Pancreas (tissue), 10 donors: ENCODE data around the gene A2ML1. TPM values are rescaled to one million over a fixed set of nuclear protein-coding genes. Genes with fewer than 3 reads are reported as not detected.
"Not testable (repeated sequence)": the region's sequence is repeated elsewhere in the genome, so short reads cannot be mapped to it uniquely, and the experiment has no call there.

ENCODE experiments used
- ATAC-seq, 4 donors: fragments of 200-7000 bp; cut with Tn5 transposase; one replicate each; pipeline versions ENCODE4 v1.8.0 to v1.9.1; 2020; ENCODE audit warnings: mild to moderate bottlenecking in 4 of 4, moderate library complexity in 4 of 4
- DNase-seq, 6 donors: peaks; one replicate each; pipeline ENCODE4 v3.0.0-alpha.2; 2020
- FAIRE-seq: peaks from 2 replicates; lab custom pipeline; 2012; peaks lifted over from hg19 to GRCh38; lab: Jason Lieb, UNC
- H3K27ac ChIP-seq, 4 donors: fragments of 200-600 bp; sonication (generic); 1 replicate in 3 of 4; 2 replicates in 1 of 4; pipeline versions ENCODE4 v1.5.0 to v1.8.0; 2020
- H3K27me3 ChIP-seq, 4 donors: fragments of 200-600 bp; one replicate each; pipeline ENCODE4 v1.8.0; 2021
- H3K36me3 ChIP-seq, 3 donors: fragments of 200-600 bp; sonication (generic) in 1 of 3; one replicate each; pipeline versions ENCODE4 v1.5.0 to v1.8.0; 2020 to 2021
- H3K4me1 ChIP-seq, 3 donors: fragments of 200-600 bp; one replicate each; pipeline ENCODE4 v1.8.0; 2021
- H3K4me3 ChIP-seq, 4 donors: fragments of 200-600 bp; sonication (generic) in 2 of 4; one replicate each; pipeline versions ENCODE4 v1.5.0 to v1.8.0; 2020 to 2021
- H3K9me3 ChIP-seq, 4 donors: fragments of 200-600 bp; one replicate each; pipeline ENCODE4 v1.8.0; 2021
- WGBS, 2 donors: extraction: QIAGEN DNeasy Blood & Tissue Kit; methylation state at CpG; one replicate each; pipeline ENCODE4 v1.1.7; 2013; 5-methylcytosine and 5-hydroxymethylcytosine counted together
- intact Hi-C, 3 donors: fragments of 100-400 bp; cut with DNase I; formaldehyde crosslinking; loops; one replicate each; pipeline versions ENCODE4 v1.11.1 to v1.14.2; 2022
- polyA plus RNA-seq, 2 donors: library from polyadenylated mRNA; stranded (reverse); fragments of 200-250 nt; gene quantifications; one replicate each; pipeline ENCODE4 v1.2.3, GENCODE V29; 2013
- total RNA-seq, 6 donors: library from RNA; stranded (reverse); fragmentation: NEBNext Ultra II Directional in 4 of 6; extraction: Animal tissue kit (Norgen Biotek cat#: 25700) in 4 of 6; gene quantifications; one replicate each; pipeline versions ENCODE4 v1.2.1 to v1.2.4, GENCODE V29; 2021 to 2023
- TF ChIP-seq, protein P1 (sequence below), 4 donors: fragments of 200-600 bp; sonication (generic) in 3 of 4; IDR thresholded peaks; one replicate each; pipeline versions ENCODE4 v1.5.0 to v1.8.0; 2021; ENCODE audit warnings: antibody characterized with exemption in 4 of 4
- donor health status: healthy with polysubstance abuse.
- donor health status: DM: no; HTN: no; CAD: no; lungs with moderate emphysema.
- donor health status: DM: no; HTN: no; CAD: no.
- donor health status: control.
- donor health status: control.
- donor health status: Bipolar disorder and iron deficiency.
- donor health status: DM: yes; HTN: yes; CAD: no.
- donor health status: DM: no; HTN: no; CAD: no.
- donor health status: DM: no; HTN: no; CAD: no.
- donor health status: DM: yes; HTN: yes; CAD: no.

A2ML1 gene
- total and polyA plus RNA-seq, 8 donors = 0.05 to 0.08 TPM; not detected in 6

DNA sequence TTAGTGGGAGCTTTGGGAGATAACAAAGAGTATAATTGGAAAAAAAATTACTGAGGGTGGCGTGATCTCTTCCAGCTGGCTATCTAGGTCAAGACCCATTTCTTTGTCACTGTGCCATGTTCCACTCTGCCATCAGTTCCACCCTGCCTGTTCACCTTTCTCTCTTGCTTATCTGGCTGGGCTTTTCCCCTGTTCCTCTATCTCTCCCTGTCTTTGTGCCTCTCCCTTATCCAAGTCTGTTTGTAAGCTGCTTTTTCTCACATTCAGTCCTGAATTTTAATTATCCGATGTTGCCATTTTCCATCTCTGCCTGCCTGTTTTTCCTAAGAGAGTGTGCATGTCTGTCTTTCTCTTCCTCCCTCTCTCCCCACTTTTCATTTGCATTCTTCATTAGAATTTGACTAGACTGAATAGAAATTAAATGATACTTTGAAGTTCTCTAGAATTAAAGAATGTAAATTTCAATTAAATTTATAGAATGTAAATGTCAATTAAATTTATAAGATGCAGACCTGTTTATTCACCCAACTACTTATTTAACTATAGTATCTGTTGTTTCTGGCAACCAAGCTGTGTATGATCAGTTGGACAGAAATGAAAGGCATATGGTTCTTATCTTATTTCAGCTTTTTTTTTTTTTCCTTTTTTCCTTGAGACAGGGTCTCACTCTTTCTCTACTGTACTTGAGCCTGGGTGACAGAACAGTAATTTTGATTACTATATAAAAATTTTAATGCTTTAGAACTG, 40.9 kb upstream of the A2ML1 start:
- TF ChIP-seq, protein P1, sequence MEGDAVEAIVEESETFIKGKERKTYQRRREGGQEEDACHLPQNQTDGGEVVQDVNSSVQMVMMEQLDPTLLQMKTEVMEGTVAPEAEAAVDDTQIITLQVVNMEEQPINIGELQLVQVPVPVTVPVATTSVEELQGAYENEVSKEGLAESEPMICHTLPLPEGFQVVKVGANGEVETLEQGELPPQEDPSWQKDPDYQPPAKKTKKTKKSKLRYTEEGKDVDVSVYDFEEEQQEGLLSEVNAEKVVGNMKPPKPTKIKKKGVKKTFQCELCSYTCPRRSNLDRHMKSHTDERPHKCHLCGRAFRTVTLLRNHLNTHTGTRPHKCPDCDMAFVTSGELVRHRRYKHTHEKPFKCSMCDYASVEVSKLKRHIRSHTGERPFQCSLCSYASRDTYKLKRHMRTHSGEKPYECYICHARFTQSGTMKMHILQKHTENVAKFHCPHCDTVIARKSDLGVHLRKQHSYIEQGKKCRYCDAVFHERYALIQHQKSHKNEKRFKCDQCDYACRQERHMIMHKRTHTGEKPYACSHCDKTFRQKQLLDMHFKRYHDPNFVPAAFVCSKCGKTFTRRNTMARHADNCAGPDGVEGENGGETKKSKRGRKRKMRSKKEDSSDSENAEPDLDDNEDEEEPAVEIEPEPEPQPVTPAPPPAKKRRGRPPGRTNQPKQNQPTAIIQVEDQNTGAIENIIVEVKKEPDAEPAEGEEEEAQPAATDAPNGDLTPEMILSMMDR (IDR thresholded peaks at IDR 0.05) = no peak
- Histone ChIP-seq H3K27ac (no peak overlapping the region), H3K4me1 (peaks cover 0 to 4% (median 4%) of the 10 kb centered on the region in 3 donors), H3K4me3 (no peak overlapping the region), H3K9me3 (no peaks in the 10 kb centered on the region), H3K27me3 (no peaks in the 10 kb centered on the region), H3K36me3 (no peaks in the 10 kb centered on the region)
- intact Hi-C loops = no loop called here
- 41 to 43% methylated on average over 2 of the region's 2 CpGs for WGBS, 2 donors
- FAIRE-seq = no peak
- peak in 1 of 4 donors; percentile 52 for ATAC-seq
- no peak for DNase-seq

DNA sequence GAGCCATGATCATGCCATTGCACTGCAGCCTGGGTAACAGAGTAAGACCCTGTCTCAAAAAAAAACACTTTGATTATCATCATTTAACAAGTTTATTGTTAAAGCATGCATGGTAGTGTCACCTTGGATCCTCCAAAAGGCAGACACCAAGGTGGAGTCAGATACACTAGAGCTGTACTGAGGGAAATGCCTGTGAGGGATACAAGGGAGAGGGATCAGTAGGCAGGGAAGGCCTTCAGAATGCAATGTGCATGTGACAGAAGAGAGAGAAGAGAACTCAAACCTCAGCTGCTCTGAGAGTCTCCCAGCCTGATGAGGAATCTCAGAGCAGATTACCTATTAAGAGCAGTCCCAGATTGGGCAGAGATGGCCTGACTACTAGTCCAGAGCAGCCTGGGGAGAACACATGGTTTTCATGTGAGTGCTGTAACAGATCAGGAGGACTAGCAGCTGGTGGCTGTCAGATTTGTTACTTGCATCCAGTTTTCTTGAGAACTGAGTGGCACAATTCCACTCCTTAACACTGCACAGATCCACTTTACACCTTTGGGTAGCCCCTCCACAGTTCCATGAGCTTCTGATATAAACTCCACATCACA, 38.0 kb upstream of the A2ML1 start:
- ATAC-seq (no peak), DNase-seq (no peak), FAIRE-seq (no peak)
- intact Hi-C loops = no loop called here
- no peaks in the 10 kb centered on the region for H3K27me3 ChIP-seq
- no peaks in the 10 kb centered on the region for H3K36me3 ChIP-seq
- TF ChIP-seq, protein P1 (IDR thresholded peaks at IDR 0.05) = no peak
- H3K27ac ChIP-seq = no peak overlapping the region
- no peaks in the 10 kb centered on the region for H3K9me3 ChIP-seq
- H3K4me1 ChIP-seq = peaks cover 0 to 4% (median 4%) of the 10 kb centered on the region in 3 donors
- H3K4me3 ChIP-seq = no peak overlapping the region

DNA sequence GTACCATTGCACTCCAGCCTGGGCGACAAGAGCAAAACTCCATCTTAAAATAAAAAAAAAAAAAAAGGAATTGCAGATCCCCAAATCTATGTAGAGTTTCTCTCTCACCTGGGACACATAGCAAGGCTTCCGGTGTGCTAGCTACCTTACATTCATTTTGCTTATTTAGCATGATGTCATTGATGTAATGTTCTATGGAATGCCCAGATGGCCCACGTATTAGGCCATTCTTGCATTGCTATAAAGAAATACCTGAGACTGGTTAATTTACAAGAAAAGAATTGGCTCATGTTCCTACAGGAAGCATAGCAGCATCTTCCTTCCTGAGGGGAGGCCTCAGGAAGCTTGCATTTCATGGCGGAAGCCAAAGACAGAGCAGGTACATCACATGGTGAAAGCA, 36.9 kb upstream of the A2ML1 start:
- no peaks in the 10 kb centered on the region for H3K27me3 ChIP-seq
- intact Hi-C loops = no loop called here
- ATAC-seq = no peak
- no peaks in the 10 kb centered on the region for H3K36me3 ChIP-seq
- TF ChIP-seq, protein P1 (IDR thresholded peaks at IDR 0.05) = no peak
- DNase-seq = no peak
- no peak for FAIRE-seq
- H3K4me1 ChIP-seq = peaks cover 0 to 4% (median 4%) of the 10 kb centered on the region in 3 donors
- WGBS, 2 donors = 85% methylated on average over 4 of the region's 4 CpGs
- no peaks in the 10 kb centered on the region for H3K9me3 ChIP-seq
- no peak overlapping the region for H3K27ac ChIP-seq
- no peak overlapping the region for H3K4me3 ChIP-seq

DNA sequence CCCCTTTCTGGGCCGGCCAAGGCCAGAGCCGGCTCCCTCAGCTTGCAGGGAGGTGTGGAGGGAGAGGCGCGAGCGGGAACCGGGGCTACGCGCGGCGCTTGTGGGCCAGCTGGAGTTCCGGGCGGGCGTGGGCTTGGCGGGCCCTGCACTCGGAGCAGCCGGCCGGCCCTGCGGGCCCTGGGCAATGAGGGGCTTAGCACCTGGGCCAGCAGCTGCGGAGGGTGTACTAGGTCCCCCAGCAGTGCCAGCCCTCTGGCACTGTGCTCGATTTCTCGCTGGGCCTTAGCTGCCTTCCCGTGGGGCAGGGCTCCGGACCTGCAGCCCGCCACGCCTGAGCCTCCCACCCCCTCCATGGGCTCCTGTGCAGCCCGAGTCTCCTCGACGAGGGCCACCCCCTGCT, 35.2 kb upstream of the A2ML1 start:
- 94% methylated on average over 17 to 28 of the region's 28 CpGs for WGBS, 2 donors
- intact Hi-C loops, H3K27me3 ChIP-seq, H3K4me3 ChIP-seq, FAIRE-seq, H3K4me1 ChIP-seq, H3K9me3 ChIP-seq, ATAC-seq, H3K27ac ChIP-seq, H3K36me3 ChIP-seq: not testable (repeated sequence)
- DNase-seq = peak in 1 of 6 donors; percentile 50

DNA sequence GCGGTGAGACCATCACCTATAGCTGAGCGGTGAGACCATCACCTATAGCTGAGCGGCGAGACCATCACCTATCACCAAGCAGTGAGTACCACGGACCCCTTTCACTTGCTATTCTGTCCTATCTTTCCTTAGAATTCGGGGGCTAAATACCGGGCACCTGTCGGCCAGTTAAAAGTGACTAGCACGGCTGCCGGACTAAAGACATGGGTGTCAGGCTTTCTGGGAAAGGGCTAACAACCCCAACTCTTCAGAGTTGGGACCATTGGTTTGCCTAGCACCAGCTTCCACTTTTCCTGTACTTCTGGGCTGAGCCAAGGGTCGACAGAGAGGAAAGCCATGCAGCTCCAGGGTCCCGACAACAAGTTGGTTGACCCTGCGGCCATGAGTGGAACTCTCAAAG, 33.7 kb upstream of the A2ML1 start:
- intact Hi-C loops, DNase-seq, H3K9me3 ChIP-seq, H3K36me3 ChIP-seq, H3K27ac ChIP-seq, H3K27me3 ChIP-seq, ATAC-seq, FAIRE-seq, H3K4me1 ChIP-seq, H3K4me3 ChIP-seq: not testable (repeated sequence)
- WGBS, 2 donors = 77 to 78% methylated on average over 13 of the region's 13 CpGs

DNA sequence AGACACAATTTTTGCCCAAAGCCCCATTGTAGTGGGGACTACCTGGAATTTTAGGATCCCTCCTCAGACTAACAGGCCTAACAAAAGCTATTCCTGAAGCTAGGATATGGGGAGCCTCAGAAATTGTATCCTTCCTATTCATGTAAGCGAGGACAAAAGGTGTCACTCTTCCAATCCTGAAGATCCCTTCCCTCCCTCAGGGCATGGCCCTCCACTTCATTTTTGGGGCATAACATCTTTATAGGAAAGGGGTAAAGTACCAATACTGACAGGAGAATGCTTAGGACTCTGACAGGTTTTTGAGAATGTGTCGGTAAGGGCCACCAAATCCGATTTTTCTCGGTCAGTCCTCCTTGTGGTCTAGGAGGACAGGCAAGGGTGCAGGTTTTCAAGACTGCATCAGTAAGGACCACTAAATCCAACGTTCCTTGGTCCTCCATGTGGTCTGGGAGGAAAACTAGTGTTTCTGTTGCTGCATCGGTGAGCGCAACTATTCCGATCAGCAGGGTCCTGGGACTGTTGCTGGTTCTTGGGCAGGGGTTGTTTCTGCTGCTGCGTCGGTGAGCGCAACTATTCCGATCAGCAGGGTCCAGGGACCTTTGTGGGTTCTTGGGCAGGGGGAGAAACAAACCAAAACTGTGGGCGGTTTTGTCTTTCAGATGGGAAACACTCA, 32.9 kb upstream of the A2ML1 start:
- DNase-seq, ATAC-seq, H3K27me3 ChIP-seq, H3K9me3 ChIP-seq, intact Hi-C loops, FAIRE-seq, H3K4me3 ChIP-seq, H3K36me3 ChIP-seq, H3K4me1 ChIP-seq, H3K27ac ChIP-seq: not testable (repeated sequence)
- 77 to 81% methylated on average over 13 of the region's 13 CpGs for WGBS, 2 donors

DNA sequence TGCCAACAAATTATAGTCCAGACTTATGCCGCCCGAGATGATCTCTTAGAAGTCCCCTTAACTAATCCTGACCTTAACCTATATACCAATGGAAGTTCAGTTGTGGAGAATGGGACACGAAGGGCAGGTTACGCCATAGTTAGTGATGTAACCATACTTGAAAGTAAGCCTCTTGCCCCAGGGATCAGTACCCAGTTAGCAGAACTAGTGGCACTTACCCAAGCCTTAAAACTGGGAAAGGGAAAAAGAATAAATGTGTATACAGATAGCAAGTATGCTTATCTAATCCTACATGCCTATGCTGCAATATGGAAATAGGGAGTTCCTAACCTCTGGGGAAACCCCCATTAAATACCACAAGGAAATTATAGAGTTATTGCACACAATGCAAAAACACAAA, 29.2 kb upstream of the A2ML1 start:
- H3K36me3 ChIP-seq, H3K27me3 ChIP-seq, H3K9me3 ChIP-seq, H3K4me3 ChIP-seq, H3K27ac ChIP-seq, H3K4me1 ChIP-seq, ATAC-seq, intact Hi-C loops, DNase-seq, FAIRE-seq: not testable (repeated sequence)
- 87 to 95% methylated on average over 4 of the region's 4 CpGs for WGBS, 2 donors

DNA sequence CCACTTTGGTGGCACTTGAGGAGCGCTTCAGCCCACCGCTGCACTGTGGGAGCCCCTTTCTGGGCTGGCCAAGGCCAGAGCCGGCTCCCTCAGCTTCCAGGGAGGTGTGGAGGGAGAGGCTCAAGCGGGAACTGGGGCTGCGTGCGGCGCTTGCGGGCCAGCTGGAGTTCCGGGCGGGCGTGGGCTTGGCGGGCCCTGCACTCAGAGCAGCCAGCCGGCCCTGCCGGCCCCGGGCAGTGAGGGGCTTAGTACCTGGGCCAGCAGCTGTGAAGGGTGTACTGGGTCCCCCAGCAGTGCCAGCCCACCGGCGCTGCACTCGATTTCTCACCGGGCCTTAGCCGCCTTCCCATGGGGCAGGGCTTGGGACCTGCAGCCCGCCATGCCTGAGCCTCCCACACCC, 27.8 kb upstream of the A2ML1 start:
- intact Hi-C loops, ATAC-seq, FAIRE-seq, H3K4me3 ChIP-seq, H3K9me3 ChIP-seq, H3K36me3 ChIP-seq, H3K4me1 ChIP-seq, H3K27ac ChIP-seq, H3K27me3 ChIP-seq: not testable (repeated sequence)
- WGBS, 2 donors = 95 to 97% methylated on average over 16 to 21 of the region's 21 CpGs
- peak in 1 of 6 donors; percentile 49 for DNase-seq
